GM12873 (cell line): ENCODE results near the gene OR6C74.

ENCODE experiments used
- TF ChIP-seq, protein P1 (sequence below): IDR thresholded peaks from 2 replicates; pipeline ENCODE4 v1.5.1; 2012; ENCODE audit warnings: low read depth, mild to moderate bottlenecking, moderate library complexity, low read length, control low read depth; ENCODE audit not compliant: insufficient read depth; ENCODE audit errors: missing control alignments

OR6C74 gene

GRCh38 chr12:55244309-55244708 is at the start of gene OR6C74:
TSS of gene OR6C74 (plus strand) at chr12:55244609. CDS start at chr12:55247288, 2,679 bp downstream.
- TF ChIP-seq, protein P1, sequence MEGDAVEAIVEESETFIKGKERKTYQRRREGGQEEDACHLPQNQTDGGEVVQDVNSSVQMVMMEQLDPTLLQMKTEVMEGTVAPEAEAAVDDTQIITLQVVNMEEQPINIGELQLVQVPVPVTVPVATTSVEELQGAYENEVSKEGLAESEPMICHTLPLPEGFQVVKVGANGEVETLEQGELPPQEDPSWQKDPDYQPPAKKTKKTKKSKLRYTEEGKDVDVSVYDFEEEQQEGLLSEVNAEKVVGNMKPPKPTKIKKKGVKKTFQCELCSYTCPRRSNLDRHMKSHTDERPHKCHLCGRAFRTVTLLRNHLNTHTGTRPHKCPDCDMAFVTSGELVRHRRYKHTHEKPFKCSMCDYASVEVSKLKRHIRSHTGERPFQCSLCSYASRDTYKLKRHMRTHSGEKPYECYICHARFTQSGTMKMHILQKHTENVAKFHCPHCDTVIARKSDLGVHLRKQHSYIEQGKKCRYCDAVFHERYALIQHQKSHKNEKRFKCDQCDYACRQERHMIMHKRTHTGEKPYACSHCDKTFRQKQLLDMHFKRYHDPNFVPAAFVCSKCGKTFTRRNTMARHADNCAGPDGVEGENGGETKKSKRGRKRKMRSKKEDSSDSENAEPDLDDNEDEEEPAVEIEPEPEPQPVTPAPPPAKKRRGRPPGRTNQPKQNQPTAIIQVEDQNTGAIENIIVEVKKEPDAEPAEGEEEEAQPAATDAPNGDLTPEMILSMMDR, result no peak

DNA sequence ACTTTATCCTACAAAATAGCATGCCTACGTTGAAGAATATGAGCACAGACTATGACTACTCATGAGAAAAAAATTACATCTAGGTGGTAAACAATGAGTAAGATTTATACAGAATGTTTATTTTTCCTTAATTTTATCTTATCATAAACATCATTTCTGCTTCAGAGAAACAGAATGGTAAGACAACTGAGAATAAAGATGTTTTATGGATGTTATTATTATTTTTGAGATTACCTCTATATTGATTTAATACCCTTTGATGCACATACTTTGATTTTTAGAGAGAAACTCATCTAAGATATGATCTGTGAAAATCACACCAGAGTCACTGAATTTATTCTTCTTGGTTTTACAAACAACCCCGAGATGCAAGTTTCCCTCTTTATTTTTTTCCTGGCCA is 23.7 kb upstream of the OR6C74 start, which contains the start of gene OR10A7:
Gene OR10A7, plus strand, starts transcription at position 301 of the 400 bp plus-strand sequence. Its CDS starts 0 bp downstream, at position 301.
- TF ChIP-seq, protein P1, result no peak

DNA sequence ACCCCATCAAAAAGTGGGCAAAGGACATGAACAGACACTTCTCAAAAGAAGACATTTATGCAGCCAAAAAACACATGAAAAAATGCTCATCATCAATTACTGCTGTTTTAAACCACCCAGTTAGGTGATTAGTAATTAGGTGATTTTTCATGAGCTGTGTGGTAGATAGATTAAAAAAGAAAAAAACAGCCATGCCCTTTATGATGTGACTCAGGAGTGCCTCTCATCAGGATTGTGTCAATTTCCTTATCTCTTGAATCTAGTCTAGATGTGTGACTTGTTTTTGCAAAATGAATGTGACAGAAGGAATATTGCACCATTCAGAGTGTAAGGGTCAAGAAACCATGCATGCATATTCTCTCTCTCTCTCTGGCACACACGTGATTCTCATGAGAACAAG is 17.9 kb upstream of the OR6C74 start:
- TF ChIP-seq, protein P1, result no peak

DNA sequence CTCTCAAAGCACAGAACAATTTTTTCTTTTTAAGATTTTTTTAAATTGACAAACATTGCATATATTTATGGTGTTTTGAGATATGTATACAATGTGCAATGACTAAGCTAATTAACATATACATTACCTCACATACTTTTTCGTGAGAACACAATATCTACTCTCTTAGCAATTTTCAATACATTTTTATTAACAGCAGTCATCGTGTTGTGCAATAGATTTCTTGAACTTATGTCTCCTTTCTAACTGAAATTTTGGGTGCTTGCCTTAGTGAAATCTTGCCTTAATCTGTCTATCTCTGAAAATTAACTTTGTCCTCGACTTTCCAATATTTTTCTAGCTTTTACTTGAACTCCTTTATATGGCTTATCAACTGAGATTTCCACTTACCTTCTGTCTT is 16.8 kb upstream of the OR6C74 start:
- TF ChIP-seq, protein P1, result no peak

DNA sequence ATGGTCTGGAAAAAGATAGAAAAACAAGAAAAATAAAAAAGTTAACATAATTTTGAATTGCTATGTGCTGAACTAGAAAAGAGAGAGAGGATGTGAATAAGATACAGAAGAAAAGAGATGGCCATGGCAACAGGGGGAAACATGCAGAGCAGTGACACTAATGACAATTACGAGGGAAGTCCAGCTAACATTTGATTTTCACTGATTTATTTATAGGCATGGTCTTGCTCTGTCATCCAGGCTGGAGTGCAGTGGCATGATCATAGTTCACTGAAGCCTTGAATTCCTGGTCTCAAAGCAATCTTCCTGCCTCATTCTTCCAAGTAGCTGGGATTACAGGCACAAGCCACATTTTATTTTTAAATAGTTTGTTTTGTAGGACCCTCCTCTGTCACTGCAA is 1.8 kb downstream of the OR6C74 start:
- TF ChIP-seq, protein P1, result no peak

- TF ChIP-seq, protein P1, result no peak
Measured at GRCh38 chr12:55250944-55251343, 6.5 kb downstream of the OR6C74 start.

DNA sequence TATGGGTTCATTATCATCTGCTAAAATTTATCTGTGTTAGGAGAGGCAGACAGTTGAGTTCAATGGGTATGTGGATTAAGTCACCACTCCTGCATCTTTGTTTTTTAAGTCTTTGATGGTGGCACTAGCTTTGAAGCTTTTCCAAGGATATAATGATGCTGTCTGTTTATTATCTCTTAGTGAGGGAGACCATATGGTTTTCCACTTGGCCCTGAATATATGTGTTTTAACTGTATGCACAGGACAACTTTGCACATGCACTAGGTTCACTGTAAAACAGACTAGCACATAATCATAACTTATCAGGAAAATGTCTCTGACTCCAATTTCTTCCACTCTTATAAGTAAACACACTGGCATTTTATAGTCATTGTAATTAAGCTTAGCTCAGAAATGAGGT is 8.9 kb downstream of the OR6C74 start:
- TF ChIP-seq, protein P1, result no peak
